ENCODE results near the gene KLF14.

KLF14 gene

DNA sequence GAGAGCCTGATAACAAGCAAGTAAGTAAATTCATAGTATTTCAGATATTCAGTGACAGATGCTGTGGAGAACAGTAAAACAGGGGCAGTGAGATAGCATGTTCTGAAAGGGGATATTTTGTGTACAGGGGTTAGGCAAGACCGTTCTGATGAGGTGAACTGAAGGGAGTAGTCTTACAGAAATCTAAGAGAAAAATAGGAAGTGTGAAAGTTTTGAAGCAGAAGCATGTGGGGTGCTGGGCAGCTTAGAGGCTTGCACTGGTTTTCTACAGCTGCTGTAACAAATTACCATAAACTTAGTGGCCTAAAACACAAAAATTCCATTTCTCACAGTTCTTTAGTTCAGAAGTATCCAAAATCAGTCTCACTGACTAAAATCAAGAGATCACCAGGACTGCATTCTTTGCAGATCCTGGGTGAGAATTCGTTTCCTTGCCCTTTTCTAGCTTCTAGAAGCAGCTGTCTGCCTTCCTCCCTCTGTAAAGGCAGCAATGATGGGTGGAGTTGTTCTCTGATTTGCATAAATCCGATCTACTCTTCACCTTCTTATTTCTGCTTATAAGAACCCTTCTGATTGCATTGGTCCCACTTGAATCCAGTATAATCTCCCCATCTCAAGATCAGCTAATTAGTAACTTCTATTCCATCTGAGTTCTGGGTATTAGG, 7.5 kb upstream of the KLF14 start:
- Histone ChIP-seq H3K27me3 (ENCODE audit: insufficient read depth, low read depth, severe bottlenecking) (no peaks in the 10 kb centered on the region), H3K36me3 (no peaks in the 10 kb centered on the region), H3K27ac (no peak overlapping the region), H3K9me3 (ENCODE audit: severe bottlenecking) (no peaks in the 10 kb centered on the region), H3K4me3 (ENCODE audit: low read depth, low read length) (no peak overlapping the region)
- DNase-seq: peak; percentile 12
- TF ChIP-seq, protein P1, sequence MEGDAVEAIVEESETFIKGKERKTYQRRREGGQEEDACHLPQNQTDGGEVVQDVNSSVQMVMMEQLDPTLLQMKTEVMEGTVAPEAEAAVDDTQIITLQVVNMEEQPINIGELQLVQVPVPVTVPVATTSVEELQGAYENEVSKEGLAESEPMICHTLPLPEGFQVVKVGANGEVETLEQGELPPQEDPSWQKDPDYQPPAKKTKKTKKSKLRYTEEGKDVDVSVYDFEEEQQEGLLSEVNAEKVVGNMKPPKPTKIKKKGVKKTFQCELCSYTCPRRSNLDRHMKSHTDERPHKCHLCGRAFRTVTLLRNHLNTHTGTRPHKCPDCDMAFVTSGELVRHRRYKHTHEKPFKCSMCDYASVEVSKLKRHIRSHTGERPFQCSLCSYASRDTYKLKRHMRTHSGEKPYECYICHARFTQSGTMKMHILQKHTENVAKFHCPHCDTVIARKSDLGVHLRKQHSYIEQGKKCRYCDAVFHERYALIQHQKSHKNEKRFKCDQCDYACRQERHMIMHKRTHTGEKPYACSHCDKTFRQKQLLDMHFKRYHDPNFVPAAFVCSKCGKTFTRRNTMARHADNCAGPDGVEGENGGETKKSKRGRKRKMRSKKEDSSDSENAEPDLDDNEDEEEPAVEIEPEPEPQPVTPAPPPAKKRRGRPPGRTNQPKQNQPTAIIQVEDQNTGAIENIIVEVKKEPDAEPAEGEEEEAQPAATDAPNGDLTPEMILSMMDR (IDR thresholded peaks at IDR 0.05; ENCODE audit: low read depth, low read length): no peak

DNA sequence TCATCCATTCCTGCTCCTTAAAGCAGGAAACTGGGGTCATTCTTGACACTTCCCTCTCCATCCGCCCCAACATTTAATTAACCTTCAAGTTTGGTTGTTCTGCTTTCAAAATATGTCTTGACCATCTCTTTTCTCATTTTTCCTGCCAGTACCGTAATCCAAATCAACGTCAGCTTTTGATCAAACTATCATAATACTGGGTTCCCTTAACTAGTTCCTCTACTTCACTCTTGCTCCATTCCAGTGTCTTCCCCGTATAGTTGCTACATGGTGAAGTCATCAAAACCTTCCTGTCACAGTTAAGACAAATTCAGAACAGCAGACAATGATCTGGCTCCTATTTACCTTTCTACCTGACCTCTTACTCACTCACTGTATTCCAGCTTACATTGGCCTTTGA, 6.6 kb upstream of the KLF14 start:
- H3K27me3 ChIP-seq (ENCODE audit: insufficient read depth, low read depth, severe bottlenecking): no peaks in the 10 kb centered on the region
- TF ChIP-seq, protein P1 (IDR thresholded peaks at IDR 0.05; ENCODE audit: low read depth, low read length): no peak
- DNase-seq: no peak
- H3K9me3 ChIP-seq (ENCODE audit: severe bottlenecking): no peaks in the 10 kb centered on the region
- no peak overlapping the region for H3K4me3 ChIP-seq (ENCODE audit: low read depth, low read length)
- no peaks in the 10 kb centered on the region for H3K36me3 ChIP-seq
- no peak overlapping the region for H3K27ac ChIP-seq

DNA sequence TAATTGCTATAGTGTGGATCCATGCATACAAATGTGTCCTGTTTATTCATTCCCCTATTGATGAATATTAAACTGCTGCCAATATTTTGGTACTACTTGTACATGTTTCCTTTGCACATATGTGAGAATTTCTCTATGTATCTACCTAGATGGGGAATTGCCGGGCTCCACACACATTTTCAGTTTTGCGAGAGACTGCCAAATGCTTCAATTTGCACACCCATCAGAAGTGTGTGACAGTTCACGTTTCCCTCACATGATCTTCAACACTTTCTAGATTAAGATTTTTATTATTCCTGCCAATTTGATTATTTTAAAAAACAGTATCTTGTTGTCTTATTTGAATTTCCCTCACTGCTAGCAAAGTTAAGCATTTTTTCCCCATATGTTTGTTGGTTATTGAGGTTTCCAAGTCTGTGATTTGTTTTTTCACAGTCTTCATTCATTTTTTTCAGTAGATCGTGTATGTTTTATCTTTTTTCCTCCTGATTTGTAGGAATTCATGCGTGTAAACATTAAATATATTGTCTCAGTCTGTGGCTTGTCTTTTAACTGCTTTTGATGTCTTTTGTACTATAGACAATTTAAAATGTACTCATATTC, 2.4 kb upstream of the KLF14 start:
- no peaks in the 10 kb centered on the region for H3K9me3 ChIP-seq (ENCODE audit: severe bottlenecking)
- H3K36me3 ChIP-seq: no peaks in the 10 kb centered on the region
- TF ChIP-seq, protein P1 (IDR thresholded peaks at IDR 0.05; ENCODE audit: low read depth, low read length): no peak
- DNase-seq: no peak
- no peak overlapping the region for H3K4me3 ChIP-seq (ENCODE audit: low read depth, low read length)
- no peak overlapping the region for H3K27ac ChIP-seq
- H3K27me3 ChIP-seq (ENCODE audit: insufficient read depth, low read depth, severe bottlenecking): no peaks in the 10 kb centered on the region

DNA sequence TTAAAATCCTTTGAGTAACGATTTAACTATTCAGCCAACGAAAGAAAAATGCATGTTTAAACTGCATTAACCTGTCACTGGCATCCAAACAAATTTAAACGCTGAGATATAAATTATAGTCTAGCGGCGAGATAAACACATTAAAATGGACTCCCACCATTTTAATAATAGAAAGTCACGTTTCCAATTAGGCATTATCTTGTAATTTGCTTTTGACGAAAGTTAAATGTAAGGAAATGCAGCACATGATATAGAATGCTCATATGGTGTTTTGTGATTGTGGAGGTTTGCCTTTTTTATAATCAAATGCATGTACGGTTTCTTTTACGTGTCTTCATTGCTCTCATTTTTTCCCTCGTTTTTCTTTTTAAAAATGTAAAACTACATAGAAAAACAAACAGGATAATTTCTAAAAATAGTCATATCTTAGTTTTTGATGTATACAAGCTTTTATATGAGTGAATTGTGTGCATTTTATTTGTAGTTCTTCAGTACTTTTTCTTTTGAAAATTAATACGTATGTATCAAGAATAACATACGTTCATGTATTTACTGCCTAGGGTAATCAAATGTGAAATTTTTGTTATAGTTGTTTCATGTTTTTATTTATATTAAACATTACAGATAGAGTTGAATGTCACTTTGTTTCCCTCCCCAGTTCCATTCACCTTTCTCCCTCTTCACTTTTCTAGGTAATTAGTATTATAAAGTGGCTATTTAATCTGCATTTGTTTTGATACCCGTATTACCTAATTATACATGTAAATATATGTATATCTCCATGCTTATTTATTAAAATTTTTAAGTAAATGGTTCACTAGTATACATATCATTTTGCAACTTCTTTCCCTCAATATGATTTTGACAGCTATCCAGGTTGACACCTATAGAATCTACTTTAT, 1.1 kb upstream of the KLF14 start:
- no peaks in the 10 kb centered on the region for H3K9me3 ChIP-seq (ENCODE audit: severe bottlenecking)
- no peaks in the 10 kb centered on the region for H3K36me3 ChIP-seq
- TF ChIP-seq, protein P1 (IDR thresholded peaks at IDR 0.05; ENCODE audit: low read depth, low read length): no peak
- no peak for DNase-seq
- no peaks in the 10 kb centered on the region for H3K27me3 ChIP-seq (ENCODE audit: insufficient read depth, low read depth, severe bottlenecking)
- peak overlapping the region; percentile 75 for H3K4me3 ChIP-seq (ENCODE audit: low read depth, low read length)
- no peak overlapping the region for H3K27ac ChIP-seq

DNA sequence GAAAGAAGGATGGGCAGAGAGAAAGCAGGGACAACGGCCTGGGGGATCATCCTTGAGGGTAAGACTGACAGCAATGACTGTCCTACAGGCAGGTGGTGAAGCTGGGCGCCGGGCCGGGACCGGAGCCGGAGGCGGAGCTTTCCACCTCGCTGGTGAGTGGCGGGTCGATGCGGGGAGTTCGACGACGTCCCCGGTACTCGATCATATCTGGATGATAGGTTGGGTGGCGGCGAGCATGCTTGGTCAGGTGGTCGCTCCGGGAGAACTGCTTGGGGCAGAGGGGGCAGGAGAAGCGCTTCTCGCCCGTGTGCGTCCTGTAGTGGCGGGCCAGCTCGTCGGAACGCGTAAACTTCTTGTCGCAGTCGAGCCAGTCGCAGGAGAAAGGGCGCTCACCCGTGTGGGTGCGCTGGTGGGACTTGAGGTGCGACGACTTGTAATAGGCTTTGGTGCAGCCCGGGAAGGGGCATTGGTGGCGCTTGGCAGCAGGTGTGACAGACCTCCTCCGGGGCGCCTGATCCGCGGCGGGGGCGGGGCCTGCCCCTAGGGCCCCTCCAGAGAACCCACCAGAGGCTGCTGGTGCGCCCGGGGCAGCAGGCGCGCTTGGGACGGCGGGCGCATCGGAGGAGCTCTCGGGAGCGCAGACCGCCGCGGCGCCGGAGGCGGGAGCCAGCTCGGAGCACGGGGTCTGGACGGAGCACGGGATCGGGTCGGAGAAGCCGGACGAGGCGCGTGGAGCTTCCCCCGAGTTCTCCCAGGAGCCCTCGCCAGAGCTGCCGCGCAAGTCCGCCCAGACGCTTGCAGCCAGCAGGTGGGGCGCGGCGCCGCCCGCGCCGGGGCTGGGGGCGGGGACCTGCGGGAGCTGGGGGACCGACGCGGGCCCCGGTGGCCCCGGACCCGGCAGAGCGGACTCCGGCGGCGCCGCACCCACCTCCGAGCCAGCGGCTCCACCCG, 752 bp downstream of the KLF14 start:
- H3K27ac ChIP-seq: peak overlapping the region; percentile 44; the same call in 1 of the 2 replicates
- no peaks in the 10 kb centered on the region for H3K27me3 ChIP-seq (ENCODE audit: insufficient read depth, low read depth, severe bottlenecking)
- peak; percentile 72 for DNase-seq
- peak overlapping the region; percentile 75 for H3K4me3 ChIP-seq (ENCODE audit: low read depth, low read length)
- no peaks in the 10 kb centered on the region for H3K9me3 ChIP-seq (ENCODE audit: severe bottlenecking)
- TF ChIP-seq, protein P1 (IDR thresholded peaks at IDR 0.05; ENCODE audit: low read depth, low read length): peak; percentile 37
- H3K36me3 ChIP-seq: no peaks in the 10 kb centered on the region

Data from WERI-Rb-1 (cell line).